Tibial nerve (tissue), 4 donors: ENCODE results near the gene CDCA3.

Source experiments
- CTCF ChIP-seq, 5 experiments: fragments of 200-600 bp in 3 of 5; fragments of 450-650 bp in 2 of 5; sonication (generic) in 3 of 5; IDR thresholded peaks; one replicate each; pipeline ENCODE4 v1.5.1; 2016 to 2019; ENCODE audit warnings: antibody characterized with exemption in 5 of 5, mild to moderate bottlenecking in 3 of 5, moderate library complexity in 2 of 5
- EP300 ChIP-seq, 2 donors: sonication (generic); formaldehyde crosslinking; IDR thresholded peaks; one replicate each; pipeline ENCODE4 v1.6.1; 2017; ENCODE audit warnings: antibody characterized with exemption in 2 of 2, mild to moderate bottlenecking in 1 of 2
- POLR2A ChIP-seq, 2 donors: fragments of 450-650 bp; IDR thresholded peaks; one replicate each; pipeline ENCODE4 v1.6.1; 2017; ENCODE audit warnings: antibody characterized with exemption in 2 of 2, mild to moderate bottlenecking in 2 of 2, moderate library complexity in 2 of 2

GRCh38 chr12:6827437-6827911 lies 23.6 kb downstream of the CDCA3 start:
- TF ChIP-seq CTCF (IDR thresholded peaks at IDR 0.05) (no peak), POLR2A (IDR thresholded peaks at IDR 0.05) (no peak), EP300 (IDR thresholded peaks at IDR 0.05) (peak in 1 of 2 donors; percentile 20)
